ENCODE measurements around the gene ANKS1A.

The ANKS1A gene

DNA sequence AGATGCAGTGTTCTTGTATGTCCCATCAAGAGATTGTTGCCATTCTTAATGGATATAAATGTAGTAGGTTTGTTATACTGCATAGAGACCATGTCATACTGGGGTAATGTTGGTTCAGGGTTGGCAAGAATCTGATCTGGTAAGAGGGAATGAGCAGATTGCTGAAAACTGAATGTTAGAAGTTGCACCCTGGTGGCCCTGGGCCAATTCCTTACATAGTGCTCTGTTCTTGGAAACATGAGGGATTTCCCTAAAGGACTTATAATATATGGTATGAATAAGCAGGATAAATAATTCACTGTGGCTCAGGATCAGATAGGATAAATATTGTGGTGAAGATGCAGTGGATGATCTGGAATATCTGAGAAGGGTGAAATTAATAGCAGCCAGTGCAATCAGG lies 70.2 kb downstream of the ANKS1A start:
- TF ChIP-seq, protein P1, sequence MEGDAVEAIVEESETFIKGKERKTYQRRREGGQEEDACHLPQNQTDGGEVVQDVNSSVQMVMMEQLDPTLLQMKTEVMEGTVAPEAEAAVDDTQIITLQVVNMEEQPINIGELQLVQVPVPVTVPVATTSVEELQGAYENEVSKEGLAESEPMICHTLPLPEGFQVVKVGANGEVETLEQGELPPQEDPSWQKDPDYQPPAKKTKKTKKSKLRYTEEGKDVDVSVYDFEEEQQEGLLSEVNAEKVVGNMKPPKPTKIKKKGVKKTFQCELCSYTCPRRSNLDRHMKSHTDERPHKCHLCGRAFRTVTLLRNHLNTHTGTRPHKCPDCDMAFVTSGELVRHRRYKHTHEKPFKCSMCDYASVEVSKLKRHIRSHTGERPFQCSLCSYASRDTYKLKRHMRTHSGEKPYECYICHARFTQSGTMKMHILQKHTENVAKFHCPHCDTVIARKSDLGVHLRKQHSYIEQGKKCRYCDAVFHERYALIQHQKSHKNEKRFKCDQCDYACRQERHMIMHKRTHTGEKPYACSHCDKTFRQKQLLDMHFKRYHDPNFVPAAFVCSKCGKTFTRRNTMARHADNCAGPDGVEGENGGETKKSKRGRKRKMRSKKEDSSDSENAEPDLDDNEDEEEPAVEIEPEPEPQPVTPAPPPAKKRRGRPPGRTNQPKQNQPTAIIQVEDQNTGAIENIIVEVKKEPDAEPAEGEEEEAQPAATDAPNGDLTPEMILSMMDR (IDR thresholded peaks at IDR 0.05; ENCODE audit: low read depth, low read length): no peak
- no peak overlapping the region for H3K4me3 ChIP-seq (ENCODE audit: low read depth, low read length)

DNA sequence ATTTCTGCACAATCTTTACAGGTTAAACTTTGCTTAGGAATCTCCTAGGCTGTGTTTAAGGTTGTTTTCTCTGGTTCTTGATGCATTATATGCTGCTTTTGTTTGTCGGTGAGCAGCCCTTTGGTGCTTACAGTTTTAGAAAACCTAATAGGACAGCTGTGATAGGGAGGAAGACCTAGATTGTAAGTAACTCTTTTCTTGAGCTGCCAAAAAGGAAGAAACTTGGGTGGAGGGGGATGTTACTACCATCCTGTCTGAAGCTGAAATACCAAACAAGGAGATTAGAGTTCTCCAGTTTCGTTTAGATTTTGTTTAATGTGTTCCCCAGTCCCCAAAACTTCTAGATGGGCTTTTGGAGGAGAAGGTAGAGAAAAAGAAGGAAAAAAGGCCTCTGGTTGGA lies 72.0 kb downstream of the ANKS1A start:
- no peak overlapping the region for H3K4me3 ChIP-seq (ENCODE audit: low read depth, low read length)
- TF ChIP-seq, protein P1 (IDR thresholded peaks at IDR 0.05; ENCODE audit: low read depth, low read length): no peak

DNA sequence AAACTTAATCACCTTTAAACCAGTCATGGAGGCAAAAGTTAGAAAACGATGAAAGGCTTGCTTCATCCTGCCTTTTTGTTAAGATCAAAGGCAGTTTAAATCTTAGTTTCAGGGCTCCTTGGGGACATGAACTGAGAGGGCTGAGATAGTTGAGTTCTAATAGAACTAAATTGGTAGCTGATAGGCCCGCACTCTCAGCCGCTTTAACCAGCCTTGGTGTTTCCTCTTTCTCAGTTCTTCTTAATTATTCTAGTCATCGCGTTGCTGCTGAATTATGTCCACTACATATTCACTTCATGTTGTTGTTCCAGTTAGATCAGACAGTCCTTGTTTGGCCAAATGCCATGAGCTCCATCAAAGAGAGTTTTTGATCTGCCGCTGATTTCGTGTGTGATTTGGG lies 72.5 kb downstream of the ANKS1A start:
- TF ChIP-seq, protein P1 (IDR thresholded peaks at IDR 0.05; ENCODE audit: low read depth, low read length): no peak
- H3K4me3 ChIP-seq (ENCODE audit: low read depth, low read length): no peak overlapping the region

DNA sequence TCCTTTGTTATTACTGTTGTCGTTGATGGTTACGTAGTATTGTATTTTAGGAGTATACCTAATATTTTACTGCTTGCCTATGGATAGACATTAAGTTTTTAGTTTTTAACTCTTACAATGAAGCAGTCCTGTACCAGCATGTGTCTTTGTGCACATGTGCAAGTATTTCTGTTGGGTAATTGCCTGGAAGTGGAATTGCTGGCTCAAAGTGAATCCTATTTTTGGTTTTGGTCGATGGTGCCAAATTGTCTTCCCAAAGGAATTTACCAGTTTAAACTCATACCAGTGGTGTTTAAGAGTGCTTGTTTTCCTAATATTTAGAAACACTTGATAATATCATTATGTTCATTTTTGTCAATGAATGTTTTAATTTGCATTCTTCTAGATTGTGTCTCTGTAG lies 75.5 kb downstream of the ANKS1A start:
- TF ChIP-seq, protein P1 (IDR thresholded peaks at IDR 0.05; ENCODE audit: low read depth, low read length): no peak
- no peak overlapping the region for H3K4me3 ChIP-seq (ENCODE audit: low read depth, low read length)

DNA sequence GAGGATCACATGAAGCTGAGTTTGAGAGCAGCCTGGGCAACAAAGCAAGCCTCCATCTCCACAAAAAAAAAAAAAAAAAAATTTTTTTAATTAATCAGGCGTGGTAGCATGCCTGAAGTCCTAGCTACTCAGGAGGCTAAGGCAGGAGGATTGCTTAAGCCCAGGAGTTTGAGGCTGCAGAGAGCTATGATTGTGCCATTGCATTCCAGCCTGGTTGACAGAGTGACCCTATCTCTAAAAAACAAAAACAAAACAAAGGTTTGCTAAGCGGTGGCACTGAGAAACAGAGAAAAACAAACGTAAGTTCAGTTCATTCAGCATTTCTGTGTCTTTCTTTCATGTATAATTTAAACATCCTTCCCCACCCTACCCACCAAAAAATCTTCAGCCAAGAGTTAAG lies 78.4 kb downstream of the ANKS1A start:
- H3K4me3 ChIP-seq (ENCODE audit: low read depth, low read length): no peak overlapping the region
- TF ChIP-seq, protein P1 (IDR thresholded peaks at IDR 0.05; ENCODE audit: low read depth, low read length): no peak

DNA sequence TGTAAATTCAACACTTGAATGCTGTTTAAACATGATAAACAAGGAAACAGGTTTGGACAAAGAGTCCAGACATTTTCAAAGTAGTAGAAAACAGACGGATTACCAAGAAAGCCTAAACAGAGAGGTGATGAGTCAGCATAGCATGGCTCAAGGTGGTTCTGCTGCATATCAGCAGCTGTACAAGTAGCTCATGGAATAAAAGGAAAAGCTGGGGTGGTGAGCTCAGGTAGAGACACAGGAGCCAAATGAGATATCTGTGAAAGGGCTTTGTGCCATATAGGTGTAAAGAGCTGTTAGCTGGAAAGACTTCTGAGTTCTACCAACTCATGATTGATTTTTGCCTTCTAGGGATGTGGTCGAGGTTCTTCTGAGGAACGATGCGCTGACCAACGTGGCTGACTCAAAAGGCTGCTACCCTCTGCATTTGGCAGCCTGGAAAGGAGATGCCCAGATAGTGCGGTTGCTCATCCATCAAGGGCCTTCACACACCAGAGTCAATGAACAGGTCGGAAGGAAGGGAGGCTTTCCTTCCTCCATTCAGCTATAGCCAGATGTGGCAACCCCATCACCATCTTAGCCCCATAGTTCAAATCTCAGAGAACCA lies 80.7 kb downstream of the ANKS1A start:
- no peak overlapping the region for H3K4me3 ChIP-seq (ENCODE audit: low read depth, low read length)
- TF ChIP-seq, protein P1 (IDR thresholded peaks at IDR 0.05; ENCODE audit: low read depth, low read length): no peak

DNA sequence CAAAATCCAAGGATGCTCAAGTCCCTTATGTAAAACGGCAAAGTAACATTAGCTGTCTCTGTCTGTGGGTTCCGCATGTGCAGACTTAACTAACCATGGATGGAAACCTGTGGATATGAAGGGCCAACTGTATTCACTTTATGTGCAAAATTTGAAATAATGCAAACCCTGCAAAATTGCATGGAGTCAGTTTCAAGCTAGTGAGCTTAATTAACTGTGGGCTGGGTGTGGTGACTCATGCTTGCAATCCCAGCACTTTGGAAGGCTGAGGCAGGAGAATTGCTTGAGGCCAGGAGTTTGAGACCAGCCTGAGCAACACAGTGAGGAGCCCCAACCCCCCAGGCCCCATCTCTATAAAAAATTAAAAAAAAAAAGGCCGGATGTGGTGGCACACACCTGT lies 81.4 kb downstream of the ANKS1A start:
- TF ChIP-seq, protein P1 (IDR thresholded peaks at IDR 0.05; ENCODE audit: low read depth, low read length): no peak
- no peak overlapping the region for H3K4me3 ChIP-seq (ENCODE audit: low read depth, low read length)
